ENCODE measurements around the gene HOATZ.

HOATZ gene

GRCh38 chr11:111514216-111515031 lies at the start of gene HOATZ:
HOATZ (plus strand) TSS chr11:111514778; CDS start chr11:111514785, 7 bp downstream.
- H3K4me3 ChIP-seq (ENCODE audit: low read length), result peak within 1 kb of the TSS; percentile 68
- no peak for TF ChIP-seq EZH2phosphoT487 (IDR thresholded peaks at IDR 0.05; ENCODE audit: low read depth)
- TF ChIP-seq CTCF (IDR thresholded peaks at IDR 0.05; ENCODE audit: low read depth, low read length), result peak; percentile 12; the same call in 1 of the 2 replicates
- H3K9ac ChIP-seq (ENCODE audit: low read length), result no peak within 1 kb of the TSS
- H3K36me3 ChIP-seq (replicated peaks; ENCODE audit: low read depth, low read length), result no peaks in the 10 kb centered on the region
- no peak within 1 kb of the TSS for H3K27ac ChIP-seq (ENCODE audit: low read length)
- H4K20me1 ChIP-seq (ENCODE audit: insufficient read depth, low read length), result no peaks in the 10 kb centered on the region
- 0 out of 2 replicates have a peak within 1 kb of the TSS, but pooled peaks have one; percentile 26 for H2AFZ ChIP-seq (ENCODE audit: low read depth, low read length)
- H3K79me2 ChIP-seq (ENCODE audit: low read length), result no peaks in the 10 kb centered on the region
- H3K27me3 ChIP-seq (ENCODE audit: low read depth, low read length), result no peaks in the 10 kb centered on the region
- no peaks in the 10 kb centered on the region for H3K9me3 ChIP-seq (ENCODE audit: insufficient read depth, low read length)
- H3K4me2 ChIP-seq (ENCODE audit: low read length), result peak within 1 kb of the TSS; percentile 67
- H3K4me1 ChIP-seq (ENCODE audit: low read length), result peaks cover 13% of the 10 kb centered on the region

- Histone ChIP-seq H3K4me2 (ENCODE audit: low read length) (no peak overlapping the region), H3K27me3 (ENCODE audit: low read depth, low read length) (peaks cover 8% of the 10 kb centered on the region)
- TF ChIP-seq EZH2phosphoT487 (IDR thresholded peaks at IDR 0.05; ENCODE audit: low read depth) (no peak), CTCF (IDR thresholded peaks at IDR 0.05; ENCODE audit: low read depth, low read length) (no peak)
Observed at GRCh38 chr11:111465400-111465799, 49.2 kb upstream of the HOATZ start.

GRCh38 chr11:111466615-111467014 lies 48.0 kb upstream of the HOATZ start:
- Histone ChIP-seq H2AFZ (ENCODE audit: low read depth, low read length) (no peak overlapping the region), H3K4me2 (ENCODE audit: low read length) (no peak overlapping the region), H3K4me3 (ENCODE audit: low read length) (no peak overlapping the region), H3K9ac (ENCODE audit: low read length) (no peak overlapping the region), H3K27me3 (ENCODE audit: low read depth, low read length) (0 out of 2 replicates have a peak, but pooled peaks cover 7% of the 10 kb centered on the region), H4K20me1 (ENCODE audit: insufficient read depth, low read length) (no peaks in the 10 kb centered on the region), H3K79me2 (ENCODE audit: low read length) (no peaks in the 10 kb centered on the region), H3K9me3 (ENCODE audit: insufficient read depth, low read length) (no peaks in the 10 kb centered on the region), H3K4me1 (ENCODE audit: low read length) (no peaks in the 10 kb centered on the region), H3K27ac (ENCODE audit: low read length) (no peak overlapping the region), H3K36me3 (replicated peaks; ENCODE audit: low read depth, low read length) (no peaks in the 10 kb centered on the region)
- TF ChIP-seq EZH2phosphoT487 (IDR thresholded peaks at IDR 0.05; ENCODE audit: low read depth) (no peak), CTCF (IDR thresholded peaks at IDR 0.05; ENCODE audit: low read depth, low read length) (no peak)

More at GRCh38 chr11:111465400-111465799, 49.2 kb upstream of the HOATZ start:
- Histone ChIP-seq H4K20me1 (ENCODE audit: insufficient read depth, low read length) (no peaks in the 10 kb centered on the region), H3K9me3 (ENCODE audit: insufficient read depth, low read length) (no peaks in the 10 kb centered on the region), H3K27ac (ENCODE audit: low read length) (no peak overlapping the region), H3K36me3 (replicated peaks; ENCODE audit: low read depth, low read length) (no peaks in the 10 kb centered on the region), H3K4me1 (ENCODE audit: low read length) (no peaks in the 10 kb centered on the region), H3K9ac (ENCODE audit: low read length) (no peak overlapping the region), H3K4me3 (ENCODE audit: low read length) (no peak overlapping the region), H2AFZ (ENCODE audit: low read depth, low read length) (no peak overlapping the region), H3K79me2 (ENCODE audit: low read length) (no peaks in the 10 kb centered on the region)

GRCh38 chr11:111469200-111469599 lies 45.4 kb upstream of the HOATZ start:
- H3K9ac ChIP-seq (ENCODE audit: low read length), result no peak overlapping the region
- H4K20me1 ChIP-seq (ENCODE audit: insufficient read depth, low read length), result no peaks in the 10 kb centered on the region
- H3K27me3 ChIP-seq (ENCODE audit: low read depth, low read length), result 0 out of 2 replicates have a peak, but pooled peaks cover 7% of the 10 kb centered on the region
- no peaks in the 10 kb centered on the region for H3K9me3 ChIP-seq (ENCODE audit: insufficient read depth, low read length)
- no peaks in the 10 kb centered on the region for H3K36me3 ChIP-seq (replicated peaks; ENCODE audit: low read depth, low read length)
- no peak overlapping the region for H3K4me3 ChIP-seq (ENCODE audit: low read length)
- TF ChIP-seq EZH2phosphoT487 (IDR thresholded peaks at IDR 0.05; ENCODE audit: low read depth) (no peak), CTCF (IDR thresholded peaks at IDR 0.05; ENCODE audit: low read depth, low read length) (no peak)
- H3K27ac ChIP-seq (ENCODE audit: low read length), result no peak overlapping the region
- no peaks in the 10 kb centered on the region for H3K79me2 ChIP-seq (ENCODE audit: low read length)
- no peaks in the 10 kb centered on the region for H3K4me1 ChIP-seq (ENCODE audit: low read length)
- no peak overlapping the region for H3K4me2 ChIP-seq (ENCODE audit: low read length)
- H2AFZ ChIP-seq (ENCODE audit: low read depth, low read length), result no peak overlapping the region
